GM12878 (cell line): Measurements from ENCODE around the gene DOCK1.

Experiments used
- BACH1 ChIP-seq: fragments of 450-650 bp; IDR thresholded peaks from 2 replicates; pipeline ENCODE4 v1.6.1; 2017; ENCODE audit warnings: mild to moderate bottlenecking, borderline replicate concordance
- BCL11A ChIP-seq: IDR thresholded peaks from 2 replicates; pipeline ENCODE4 v1.6.1; 2011; ENCODE audit warnings: low read depth, low read length
- BHLHE40 ChIP-seq, 2 experiments: fragments of 450-650 bp in 1 of 2; IDR thresholded peaks; 2 replicates each; pipeline ENCODE4 v1.6.1; 2011 to 2017; ENCODE audit warnings: low read depth in 2 of 2, borderline replicate concordance in 1 of 2, improper control_type of control experiment in 1 of 2, low read length in 1 of 2, mild to moderate bottlenecking in 1 of 2
- CEBPB ChIP-seq, 2 experiments: fragments of 150-350 bp in 1 of 2; IDR thresholded peaks; 2 replicates each; pipeline ENCODE4 v1.6.1; 2012 to 2014; ENCODE audit warnings: low read depth in 2 of 2, low read length in 2 of 2, borderline replicate concordance in 1 of 2, inconsistent platforms in 1 of 2
- CHD4 ChIP-seq: fragments of 200-600 bp; sonication (generic); IDR thresholded peaks from 2 replicates; pipeline ENCODE4 v1.6.1; 2016; ENCODE audit warnings: mild to moderate bottlenecking
- EP300 ChIP-seq, 2 experiments: fragments of 150-350 bp in 1 of 2; IDR thresholded peaks; 2 replicates each; pipeline ENCODE4 v1.6.1; 2011 to 2012; ENCODE audit warnings: low read depth in 2 of 2, low read length in 2 of 2, borderline replicate concordance in 1 of 2, improper control_type of control experiment in 1 of 2, inconsistent platforms in 1 of 2; ENCODE audit not compliant: control insufficient read depth in 1 of 2
- FOS ChIP-seq: IDR thresholded peaks from 3 replicates; pipeline ENCODE4 v1.6.1; 2011; ENCODE audit warnings: borderline replicate concordance; ENCODE audit not compliant: insufficient read length; ENCODE audit errors: extremely low read depth
- NBN ChIP-seq: fragments of 450-650 bp; IDR thresholded peaks from 2 replicates; pipeline ENCODE4 v1.6.1; 2016
- NRF1 ChIP-seq: conservative IDR thresholded peaks from 2 replicates; pipeline ENCODE4 v1.6.1; 2011; ENCODE audit warnings: mild to moderate bottlenecking, low read depth, low read length, improper control_type of control experiment
- RAD21 ChIP-seq: IDR thresholded peaks from 2 replicates; pipeline ENCODE4 v1.6.1; 2011; ENCODE audit warnings: mild to moderate bottlenecking, low read depth, low read length, moderate library complexity; ENCODE audit not compliant: insufficient read depth
- STAT1 ChIP-seq: fragments of 450-650 bp; conservative IDR thresholded peaks from 2 replicates; pipeline ENCODE4 v1.6.1; 2014; ENCODE audit warnings: antibody characterized with exemption, mild to moderate bottlenecking
- ZNF274 ChIP-seq: IDR thresholded peaks from one replicate; pipeline ENCODE4 v1.8.0; 2011; ENCODE audit not compliant: insufficient read length, insufficient read depth
- TF ChIP-seq, protein P1 (sequence below), 3 experiments: IDR thresholded peaks in 2 of 3; conservative IDR thresholded peaks in 1 of 3; 2 replicates each; pipeline ENCODE4 v1.5.1; 2011; ENCODE audit warnings: low read depth in 3 of 3, low read length in 3 of 3, mild to moderate bottlenecking in 3 of 3, control low read depth in 2 of 3, moderate library complexity in 2 of 3, inconsistent platforms in 1 of 3, mixed read lengths in 1 of 3; ENCODE audit not compliant: control insufficient read depth in 2 of 3, insufficient read depth in 1 of 3; ENCODE audit errors: extremely low read depth in 1 of 3

DNA sequence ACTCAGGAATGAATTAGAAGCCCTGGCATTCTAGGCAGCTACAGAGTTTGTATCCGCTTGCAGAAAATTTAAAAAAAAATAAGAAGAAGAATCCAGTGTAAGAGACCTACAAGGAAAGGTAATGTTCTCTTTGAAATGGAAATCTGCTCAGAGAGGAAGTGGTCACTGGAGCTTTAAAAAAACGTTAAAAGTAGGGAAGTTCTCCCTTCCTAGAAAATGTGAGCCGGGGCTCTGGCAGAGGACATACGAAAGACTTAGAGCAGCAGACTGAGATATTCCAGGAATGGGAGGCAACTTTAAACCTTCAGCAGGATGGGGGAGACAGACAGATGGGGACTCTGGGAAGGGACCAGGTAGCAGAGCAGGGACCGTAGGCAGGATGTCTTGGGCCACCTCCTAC is 494.4 kb downstream of the DOCK1 start:
- TF ChIP-seq, protein P1, sequence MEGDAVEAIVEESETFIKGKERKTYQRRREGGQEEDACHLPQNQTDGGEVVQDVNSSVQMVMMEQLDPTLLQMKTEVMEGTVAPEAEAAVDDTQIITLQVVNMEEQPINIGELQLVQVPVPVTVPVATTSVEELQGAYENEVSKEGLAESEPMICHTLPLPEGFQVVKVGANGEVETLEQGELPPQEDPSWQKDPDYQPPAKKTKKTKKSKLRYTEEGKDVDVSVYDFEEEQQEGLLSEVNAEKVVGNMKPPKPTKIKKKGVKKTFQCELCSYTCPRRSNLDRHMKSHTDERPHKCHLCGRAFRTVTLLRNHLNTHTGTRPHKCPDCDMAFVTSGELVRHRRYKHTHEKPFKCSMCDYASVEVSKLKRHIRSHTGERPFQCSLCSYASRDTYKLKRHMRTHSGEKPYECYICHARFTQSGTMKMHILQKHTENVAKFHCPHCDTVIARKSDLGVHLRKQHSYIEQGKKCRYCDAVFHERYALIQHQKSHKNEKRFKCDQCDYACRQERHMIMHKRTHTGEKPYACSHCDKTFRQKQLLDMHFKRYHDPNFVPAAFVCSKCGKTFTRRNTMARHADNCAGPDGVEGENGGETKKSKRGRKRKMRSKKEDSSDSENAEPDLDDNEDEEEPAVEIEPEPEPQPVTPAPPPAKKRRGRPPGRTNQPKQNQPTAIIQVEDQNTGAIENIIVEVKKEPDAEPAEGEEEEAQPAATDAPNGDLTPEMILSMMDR (IDR thresholded peaks at IDR 0.05 in 2 of 3, conservative IDR thresholded peaks at IDR 0.05 in 1 of 3; ENCODE audit: control insufficient read depth in 2 of 3, extremely low read depth in 1 of 3, insufficient read depth in 1 of 3, low read depth in 3 of 3, low read length in 3 of 3) = no peak
- TF ChIP-seq NRF1 = no peak
- no peak for TF ChIP-seq NBN
- TF ChIP-seq EP300 (IDR thresholded peaks at IDR 0.05; ENCODE audit: borderline replicate concordance in 1 of 2, control insufficient read depth in 1 of 2, low read depth in 2 of 2, low read length in 2 of 2) = no peak
- TF ChIP-seq FOS = no peak
- no peak for TF ChIP-seq RAD21
- TF ChIP-seq CHD4 = no peak
- no peak for TF ChIP-seq BHLHE40 (IDR thresholded peaks at IDR 0.05; ENCODE audit: borderline replicate concordance in 1 of 2, low read depth in 2 of 2, low read length in 1 of 2)
- no peak for TF ChIP-seq STAT1
- TF ChIP-seq CEBPB (IDR thresholded peaks at IDR 0.05; ENCODE audit: borderline replicate concordance in 1 of 2, low read depth in 2 of 2, low read length in 2 of 2) = no peak
- TF ChIP-seq ZNF274 = no peak
- TF ChIP-seq BCL11A = no peak
- TF ChIP-seq BACH1 = no peak
